HepG2 (cell line): Measurements from ENCODE around the gene COX15. TPM values are rescaled to one million over a fixed set of nuclear protein-coding genes. Genes with fewer than 3 reads are reported as not detected.

Experiments
- HMG20A ChIP-seq: IDR thresholded peaks from 2 replicates; pipeline ENCODE4 v1.6.1; 2016; ENCODE audit warnings: borderline replicate concordance
- MEF2D ChIP-seq: sonication (generic); formaldehyde crosslinking; IDR thresholded peaks from 2 replicates; pipeline ENCODE4 v1.5.1; 2020; ENCODE audit warnings: mild to moderate bottlenecking, missing genetic modification reagents
- NR2C2 ChIP-seq: sonication (generic); formaldehyde crosslinking; IDR thresholded peaks from 2 replicates; pipeline ENCODE4 v1.4.0; 2020; ENCODE audit warnings: missing genetic modification reagents, mild to moderate bottlenecking, moderate library complexity, borderline replicate concordance
- POLR2A ChIP-seq, 2 experiments: IDR thresholded peaks; 2 replicates each; pipeline ENCODE4 v1.6.1; 2011; ENCODE audit warnings: low read depth in 2 of 2, low read length in 2 of 2, mild to moderate bottlenecking in 1 of 2, moderate library complexity in 1 of 2; ENCODE audit not compliant: insufficient read depth in 1 of 2
- RARG ChIP-seq: sonication (generic); formaldehyde crosslinking; IDR thresholded peaks from 2 replicates; pipeline ENCODE4 v1.4.0; 2020; ENCODE audit warnings: low read depth, mild to moderate bottlenecking, missing genetic modification reagents
- SRSF1 ChIP-seq: fragments of 200-400 bp; formaldehyde crosslinking; optimal IDR thresholded peaks from 2 replicates; pipeline ENCODE3; 2017; ENCODE audit warnings: mild to moderate bottlenecking, low read depth, low read length, moderate library complexity
- ZNF121 ChIP-seq: sonication (generic); formaldehyde crosslinking; IDR thresholded peaks from 2 replicates; pipeline ENCODE4 v1.5.0; 2020; ENCODE audit warnings: mild to moderate bottlenecking, missing genetic modification reagents
- ZNF484 ChIP-seq: sonication (generic); formaldehyde crosslinking; IDR thresholded peaks from 2 replicates; pipeline ENCODE4 v1.5.1; 2020; ENCODE audit warnings: mild to moderate bottlenecking, low read depth, missing genetic modification reagents, borderline replicate concordance
- ZNF550 ChIP-seq: sonication (generic); formaldehyde crosslinking; IDR thresholded peaks from 2 replicates; pipeline ENCODE4 v1.4.0; 2020; ENCODE audit warnings: mild to moderate bottlenecking, missing genetic modification reagents, borderline replicate concordance
- ZNF614 ChIP-seq: IDR thresholded peaks from 2 replicates; pipeline ENCODE4 v1.6.1; 2018; ENCODE audit warnings: missing biosample characterization, missing genetic modification reagents, inconsistent platforms, borderline replicate concordance
- ZNF713 ChIP-seq: sonication (generic); formaldehyde crosslinking; IDR thresholded peaks from 2 replicates; pipeline ENCODE4 v1.4.0; 2020; ENCODE audit warnings: mild to moderate bottlenecking, missing genetic modification reagents
- ZNF83 ChIP-seq: sonication (generic); formaldehyde crosslinking; IDR thresholded peaks from 2 replicates; pipeline ENCODE4 v1.4.0; 2020; ENCODE audit warnings: missing genetic modification reagents, mild to moderate bottlenecking, borderline replicate concordance
- polyA plus RNA-seq, 8 experiments: library from polyadenylated mRNA; depleted of rRNA in 3 of 8; stranded (reverse) in 7 of 8; unstranded in 1 of 8; fragments of >200 nt; fragmentation: Illumina TruSeq in 4 of 8; extraction: Trizol in 4 of 8; gene quantifications; 2 replicates each; pipeline versions ENCODE4 v1.2.1 to v1.2.3, GENCODE V29; 2011 to 2016; ENCODE audit warnings: low read depth in 4 of 8, missing spikeins in 1 of 8, mixed read lengths in 1 of 8; ENCODE audit not compliant: insufficient read depth in 1 of 8
- total RNA-seq, 5 experiments: library from RNA; depleted of rRNA; stranded (reverse); fragments of >200 nt; fragmentation: Illumina TruSeq; extraction: Trizol; gene quantifications; 2 replicates each; pipeline ENCODE4 v1.2.3, GENCODE V29; 2016; ENCODE audit warnings: low read depth in 1 of 5
- TF ChIP-seq, protein P1 (sequence below), 2 experiments: fragments of 450-650 bp in 1 of 2; sonication (generic) in 1 of 2; formaldehyde crosslinking; IDR thresholded peaks; 2 replicates each; pipeline versions ENCODE4 v1.5.0 to v1.8.0; 2020 to 2022; ENCODE audit warnings: mild to moderate bottlenecking in 1 of 2, missing genetic modification reagents in 1 of 2
- TF ChIP-seq, protein P2 (sequence below): sonication (generic); formaldehyde crosslinking; IDR thresholded peaks from 2 replicates; pipeline ENCODE4 v1.5.1; 2020; ENCODE audit warnings: mild to moderate bottlenecking, missing genetic modification reagents
- TF ChIP-seq, protein P3 (sequence below): sonication (generic); formaldehyde crosslinking; IDR thresholded peaks from 2 replicates; pipeline ENCODE4 v1.5.0; 2020; ENCODE audit warnings: mild to moderate bottlenecking, missing genetic modification reagents, borderline replicate concordance

Gene COX15
- total and polyA plus RNA-seq, 2 of the 13 experiments (the other 11 are each of a cell fraction or from before 2014, with no cell fraction given): 19.2 to 44.7 TPM

DNA sequence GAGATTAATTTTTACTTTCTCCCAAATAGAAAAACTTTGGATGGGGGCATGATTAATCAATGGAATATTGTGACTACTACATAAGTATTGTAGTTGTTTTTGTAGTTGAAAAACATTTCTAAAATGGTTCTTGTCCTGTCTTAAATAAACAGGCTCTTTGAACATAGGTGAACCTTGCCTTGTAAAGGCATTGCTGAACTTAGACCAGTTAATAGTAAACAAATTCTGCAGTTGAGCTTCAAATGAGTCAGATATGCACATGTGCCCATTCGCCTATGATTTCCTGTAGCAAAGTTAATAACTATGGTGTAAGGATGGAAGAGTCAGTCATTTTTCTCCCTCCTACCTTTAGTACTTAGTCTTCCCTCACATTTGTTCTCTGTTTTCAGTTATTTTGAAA lies 22.7 kb upstream of the COX15 start (continued):
- TF ChIP-seq MEF2D (CRISPR knock-in tag) (peak; percentile 70; the same call in 1 of the 2 replicates), NR2C2 (CRISPR knock-in tag) (peak; percentile 54; the same call in 1 of the 2 replicates), ZNF83 (CRISPR knock-in tag) (no peak), ZNF121 (CRISPR knock-in tag) (no peak), SRSF1 (no peak), ZNF713 (CRISPR knock-in tag) (no peak), HMG20A (peak; percentile 60; the same call in 1 of the 2 replicates), ZNF614 (CRISPR knock-in tag) (no peak), RARG (CRISPR knock-in tag) (no peak), POLR2A (IDR thresholded peaks at IDR 0.05; ENCODE audit: insufficient read depth in 1 of 2, low read depth in 2 of 2, low read length in 2 of 2) (no peak), ZNF550 (no peak), ZNF484 (CRISPR knock-in tag) (no peak)
- TF ChIP-seq, protein P1, sequence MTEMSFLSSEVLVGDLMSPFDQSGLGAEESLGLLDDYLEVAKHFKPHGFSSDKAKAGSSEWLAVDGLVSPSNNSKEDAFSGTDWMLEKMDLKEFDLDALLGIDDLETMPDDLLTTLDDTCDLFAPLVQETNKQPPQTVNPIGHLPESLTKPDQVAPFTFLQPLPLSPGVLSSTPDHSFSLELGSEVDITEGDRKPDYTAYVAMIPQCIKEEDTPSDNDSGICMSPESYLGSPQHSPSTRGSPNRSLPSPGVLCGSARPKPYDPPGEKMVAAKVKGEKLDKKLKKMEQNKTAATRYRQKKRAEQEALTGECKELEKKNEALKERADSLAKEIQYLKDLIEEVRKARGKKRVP (CRISPR knock-in tag; IDR thresholded peaks at IDR 0.05): 0 out of 4 replicates have a peak, but pooled peaks of 1 of the 2 experiments have one; percentile 31
- TF ChIP-seq, protein P2, sequence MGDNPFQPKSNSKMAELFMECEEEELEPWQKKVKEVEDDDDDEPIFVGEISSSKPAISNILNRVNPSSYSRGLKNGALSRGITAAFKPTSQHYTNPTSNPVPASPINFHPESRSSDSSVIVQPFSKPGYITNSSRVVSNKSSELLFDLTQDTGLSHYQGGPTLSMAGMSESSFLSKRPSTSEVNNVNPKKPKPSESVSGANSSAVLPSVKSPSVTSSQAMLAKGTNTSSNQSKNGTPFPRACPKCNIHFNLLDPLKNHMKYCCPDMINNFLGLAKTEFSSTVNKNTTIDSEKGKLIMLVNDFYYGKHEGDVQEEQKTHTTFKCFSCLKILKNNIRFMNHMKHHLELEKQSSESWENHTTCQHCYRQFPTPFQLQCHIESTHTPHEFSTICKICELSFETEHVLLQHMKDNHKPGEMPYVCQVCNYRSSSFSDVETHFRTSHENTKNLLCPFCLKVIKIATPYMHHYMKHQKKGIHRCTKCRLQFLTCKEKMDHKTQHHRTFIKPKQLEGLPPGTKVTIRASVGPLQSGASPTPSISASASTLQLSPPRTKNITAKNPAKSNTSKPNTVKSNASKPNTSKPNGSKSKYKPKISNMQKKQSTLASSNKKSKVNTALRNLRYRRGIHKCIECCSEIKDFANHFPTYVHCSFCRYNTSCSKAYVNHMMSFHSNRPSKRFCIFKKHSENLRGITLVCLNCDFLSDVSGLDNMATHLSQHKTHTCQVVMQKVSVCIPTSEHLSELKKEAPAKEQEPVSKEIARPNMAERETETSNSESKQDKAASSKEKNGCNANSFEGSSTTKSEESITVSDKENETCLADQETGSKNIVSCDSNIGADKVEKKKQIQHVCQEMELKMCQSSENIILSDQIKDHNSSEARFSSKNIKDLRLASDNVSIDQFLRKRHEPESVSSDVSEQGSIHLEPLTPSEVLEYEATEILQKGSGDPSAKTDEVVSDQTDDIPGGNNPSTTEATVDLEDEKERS (CRISPR knock-in tag): peak; percentile 65; the same call in 1 of the 2 replicates
- TF ChIP-seq, protein P3, sequence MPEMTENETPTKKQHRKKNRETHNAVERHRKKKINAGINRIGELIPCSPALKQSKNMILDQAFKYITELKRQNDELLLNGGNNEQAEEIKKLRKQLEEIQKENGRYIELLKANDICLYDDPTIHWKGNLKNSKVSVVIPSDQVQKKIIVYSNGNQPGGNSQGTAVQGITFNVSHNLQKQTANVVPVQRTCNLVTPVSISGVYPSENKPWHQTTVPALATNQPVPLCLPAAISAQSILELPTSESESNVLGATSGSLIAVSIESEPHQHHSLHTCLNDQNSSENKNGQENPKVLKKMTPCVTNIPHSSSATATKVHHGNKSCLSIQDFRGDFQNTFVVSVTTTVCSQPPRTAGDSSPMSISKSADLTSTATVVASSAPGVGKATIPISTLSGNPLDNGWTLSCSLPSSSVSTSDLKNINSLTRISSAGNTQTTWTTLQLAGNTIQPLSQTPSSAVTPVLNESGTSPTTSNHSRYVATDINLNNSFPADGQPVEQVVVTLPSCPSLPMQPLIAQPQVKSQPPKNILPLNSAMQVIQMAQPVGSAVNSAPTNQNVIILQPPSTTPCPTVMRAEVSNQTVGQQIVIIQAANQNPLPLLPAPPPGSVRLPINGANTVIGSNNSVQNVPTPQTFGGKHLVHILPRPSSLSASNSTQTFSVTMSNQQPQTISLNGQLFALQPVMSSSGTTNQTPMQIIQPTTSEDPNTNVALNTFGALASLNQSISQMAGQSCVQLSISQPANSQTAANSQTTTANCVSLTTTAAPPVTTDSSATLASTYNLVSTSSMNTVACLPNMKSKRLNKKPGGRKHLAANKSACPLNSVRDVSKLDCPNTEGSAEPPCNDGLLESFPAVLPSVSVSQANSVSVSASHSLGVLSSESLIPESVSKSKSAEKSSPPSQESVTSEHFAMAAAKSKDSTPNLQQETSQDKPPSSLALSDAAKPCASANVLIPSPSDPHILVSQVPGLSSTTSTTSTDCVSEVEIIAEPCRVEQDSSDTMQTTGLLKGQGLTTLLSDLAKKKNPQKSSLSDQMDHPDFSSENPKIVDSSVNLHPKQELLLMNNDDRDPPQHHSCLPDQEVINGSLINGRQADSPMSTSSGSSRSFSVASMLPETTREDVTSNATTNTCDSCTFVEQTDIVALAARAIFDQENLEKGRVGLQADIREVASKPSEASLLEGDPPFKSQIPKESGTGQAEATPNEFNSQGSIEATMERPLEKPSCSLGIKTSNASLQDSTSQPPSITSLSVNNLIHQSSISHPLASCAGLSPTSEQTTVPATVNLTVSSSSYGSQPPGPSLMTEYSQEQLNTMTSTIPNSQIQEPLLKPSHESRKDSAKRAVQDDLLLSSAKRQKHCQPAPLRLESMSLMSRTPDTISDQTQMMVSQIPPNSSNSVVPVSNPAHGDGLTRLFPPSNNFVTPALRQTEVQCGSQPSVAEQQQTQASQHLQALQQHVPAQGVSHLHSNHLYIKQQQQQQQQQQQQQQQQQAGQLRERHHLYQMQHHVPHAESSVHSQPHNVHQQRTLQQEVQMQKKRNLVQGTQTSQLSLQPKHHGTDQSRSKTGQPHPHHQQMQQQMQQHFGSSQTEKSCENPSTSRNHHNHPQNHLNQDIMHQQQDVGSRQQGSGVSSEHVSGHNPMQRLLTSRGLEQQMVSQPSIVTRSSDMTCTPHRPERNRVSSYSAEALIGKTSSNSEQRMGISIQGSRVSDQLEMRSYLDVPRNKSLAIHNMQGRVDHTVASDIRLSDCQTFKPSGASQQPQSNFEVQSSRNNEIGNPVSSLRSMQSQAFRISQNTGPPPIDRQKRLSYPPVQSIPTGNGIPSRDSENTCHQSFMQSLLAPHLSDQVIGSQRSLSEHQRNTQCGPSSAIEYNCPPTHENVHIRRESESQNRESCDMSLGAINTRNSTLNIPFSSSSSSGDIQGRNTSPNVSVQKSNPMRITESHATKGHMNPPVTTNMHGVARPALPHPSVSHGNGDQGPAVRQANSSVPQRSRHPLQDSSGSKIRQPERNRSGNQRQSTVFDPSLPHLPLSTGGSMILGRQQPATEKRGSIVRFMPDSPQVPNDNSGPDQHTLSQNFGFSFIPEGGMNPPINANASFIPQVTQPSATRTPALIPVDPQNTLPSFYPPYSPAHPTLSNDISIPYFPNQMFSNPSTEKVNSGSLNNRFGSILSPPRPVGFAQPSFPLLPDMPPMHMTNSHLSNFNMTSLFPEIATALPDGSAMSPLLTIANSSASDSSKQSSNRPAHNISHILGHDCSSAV (CRISPR knock-in tag): no peak
